ENCODE results near the gene PDXK. TPM values are rescaled to one million over a fixed set of nuclear protein-coding genes. Genes with fewer than 3 reads are reported as not detected.

The PDXK gene
- total RNA-seq, 3 donors from 2014 or later = 51.5 to 79.2 (median 65.6) TPM

GRCh38 chr21:43717166-43717853 lies 1.6 kb upstream of the PDXK start:
- Histone ChIP-seq H3K4me3 (no peak overlapping the region), H3K27me3 (no peaks in the 10 kb centered on the region), H3K27ac (peak overlapping the region in 1 of 2 donors; percentile 8), H3K9me3 (no peaks in the 10 kb centered on the region), H3K36me3 (no peaks in the 10 kb centered on the region), H3K4me1 (peaks cover 3 to 13% of the 10 kb centered on the region in 2 donors)
- no peak for DNase-seq (ENCODE audit: low spot score in 2 of 2)
- intact Hi-C loops (cut with DNase I; ENCODE audit: low total_unique reads) = no loop called here
- TF ChIP-seq POLR2AphosphoS5 (IDR thresholded peaks at IDR 0.05) = no peak
- TF ChIP-seq, protein P1, sequence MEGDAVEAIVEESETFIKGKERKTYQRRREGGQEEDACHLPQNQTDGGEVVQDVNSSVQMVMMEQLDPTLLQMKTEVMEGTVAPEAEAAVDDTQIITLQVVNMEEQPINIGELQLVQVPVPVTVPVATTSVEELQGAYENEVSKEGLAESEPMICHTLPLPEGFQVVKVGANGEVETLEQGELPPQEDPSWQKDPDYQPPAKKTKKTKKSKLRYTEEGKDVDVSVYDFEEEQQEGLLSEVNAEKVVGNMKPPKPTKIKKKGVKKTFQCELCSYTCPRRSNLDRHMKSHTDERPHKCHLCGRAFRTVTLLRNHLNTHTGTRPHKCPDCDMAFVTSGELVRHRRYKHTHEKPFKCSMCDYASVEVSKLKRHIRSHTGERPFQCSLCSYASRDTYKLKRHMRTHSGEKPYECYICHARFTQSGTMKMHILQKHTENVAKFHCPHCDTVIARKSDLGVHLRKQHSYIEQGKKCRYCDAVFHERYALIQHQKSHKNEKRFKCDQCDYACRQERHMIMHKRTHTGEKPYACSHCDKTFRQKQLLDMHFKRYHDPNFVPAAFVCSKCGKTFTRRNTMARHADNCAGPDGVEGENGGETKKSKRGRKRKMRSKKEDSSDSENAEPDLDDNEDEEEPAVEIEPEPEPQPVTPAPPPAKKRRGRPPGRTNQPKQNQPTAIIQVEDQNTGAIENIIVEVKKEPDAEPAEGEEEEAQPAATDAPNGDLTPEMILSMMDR (IDR thresholded peaks at IDR 0.05) = no peak
- no peak for TF ChIP-seq POLR2A (IDR thresholded peaks at IDR 0.05)

- Histone ChIP-seq H3K36me3 (no peaks in the 10 kb centered on the region), H3K4me1 (peaks cover 3 to 13% of the 10 kb centered on the region in 2 donors), H3K4me3 (peak overlapping the region; percentile 86 to 99 (median 95)), H3K27ac (peak overlapping the region; percentile 83 to 89), H3K9me3 (no peaks in the 10 kb centered on the region), H3K27me3 (no peaks in the 10 kb centered on the region)
- DNase-seq (ENCODE audit: low spot score in 2 of 2) = no peak
- intact Hi-C loops (cut with DNase I; ENCODE audit: low total_unique reads) = no loop called here
- TF ChIP-seq, protein P1 (IDR thresholded peaks at IDR 0.05) = no peak
Measured at GRCh38 chr21:43717967-43718871, 710 bp upstream of the PDXK start.

- H3K4me3 ChIP-seq = peak overlapping the region; percentile 86 to 99 (median 95)
- no peaks in the 10 kb centered on the region for H3K27me3 ChIP-seq
- no peaks in the 10 kb centered on the region for H3K36me3 ChIP-seq
- H3K4me1 ChIP-seq = peaks cover 3 to 13% of the 10 kb centered on the region in 2 donors
- intact Hi-C loops (cut with DNase I; ENCODE audit: low total_unique reads) = loop anchor here (10.0 kb wide), 1 partner anchor 75 kb away; no protein-coding TSS in a partner anchor
- TF ChIP-seq, protein P1 (IDR thresholded peaks at IDR 0.05) = no peak
- TF ChIP-seq POLR2A (IDR thresholded peaks at IDR 0.05) (no peak), POLR2AphosphoS5 (IDR thresholded peaks at IDR 0.05) (no peak)
- no peaks in the 10 kb centered on the region for H3K9me3 ChIP-seq
- peak overlapping the region; percentile 83 to 89 for H3K27ac ChIP-seq
- DNase-seq (ENCODE audit: low spot score in 2 of 2) = no peak
Measured at GRCh38 chr21:43719748-43720538, 1.0 kb downstream of the PDXK start.

- peaks cover 5 to 19% of the 10 kb centered on the region in 2 donors for H3K4me1 ChIP-seq
- no peaks in the 10 kb centered on the region for H3K27me3 ChIP-seq
- H3K9me3 ChIP-seq = no peaks in the 10 kb centered on the region
- no peaks in the 10 kb centered on the region for H3K36me3 ChIP-seq
- H3K27ac ChIP-seq = no peak overlapping the region
- peak overlapping the region; percentile 86 to 99 (median 95) for H3K4me3 ChIP-seq
- no peak for DNase-seq (ENCODE audit: low spot score in 2 of 2)
- intact Hi-C loops (cut with DNase I; ENCODE audit: low total_unique reads) = loop anchor here (10.0 kb wide), 1 partner anchor 74 kb away; no protein-coding TSS in a partner anchor
- TF ChIP-seq POLR2A (IDR thresholded peaks at IDR 0.05) = no peak
- TF ChIP-seq, protein P1 (IDR thresholded peaks at IDR 0.05) = no peak
- no peak for TF ChIP-seq POLR2AphosphoS5 (IDR thresholded peaks at IDR 0.05)
Measured at GRCh38 chr21:43720539-43721166, 1.7 kb downstream of the PDXK start.

Measured in breast epithelium (tissue), 4 donors.